Parathyroid adenoma (tissue), 2 donors: Measurements from ENCODE around the gene PPM1H.
"Not testable (repeated sequence)": the region's sequence is repeated elsewhere in the genome, so short reads cannot be mapped to it uniquely, and the experiment has no call there.

Experiments
- H2AFZ ChIP-seq: fragments of 300-600 bp; sonication (generic); one replicate; pipeline ENCODE4 v1.7.0; 2017; ENCODE audit warnings: antibody characterized with exemption, mild to moderate bottlenecking
- H3K27ac ChIP-seq: fragments of 300-600 bp; sonication (generic); one replicate; pipeline ENCODE4 v1.7.0; 2017
- H3K27me3 ChIP-seq: fragments of 300-600 bp; sonication (generic); one replicate; pipeline ENCODE4 v1.7.0; 2017; ENCODE audit warnings: low read length; ENCODE audit not compliant: control insufficient read depth, insufficient read depth
- H3K36me3 ChIP-seq: fragments of 300-600 bp; sonication (generic); one replicate; pipeline ENCODE4 v1.7.0; 2017; ENCODE audit warnings: low read length; ENCODE audit not compliant: control insufficient read depth, insufficient read depth
- H3K4me1 ChIP-seq: fragments of 300-600 bp; sonication (generic); one replicate; pipeline ENCODE4 v1.7.0; 2017; ENCODE audit warnings: control low read depth
- H3K4me2 ChIP-seq: fragments of 300-600 bp; sonication (generic); one replicate; pipeline ENCODE4 v1.7.0; 2017; ENCODE audit warnings: low read length
- H3K4me3 ChIP-seq: fragments of 300-600 bp; sonication (generic); one replicate; pipeline ENCODE4 v1.7.0; 2017; ENCODE audit warnings: low read depth, low read length
- H3K79me2 ChIP-seq: fragments of 300-600 bp; sonication (generic); one replicate; pipeline ENCODE4 v1.7.0; 2017; ENCODE audit warnings: control low read depth
- H3K9ac ChIP-seq: fragments of 300-600 bp; sonication (generic); one replicate; pipeline ENCODE4 v1.7.0; 2017; ENCODE audit warnings: mild to moderate bottlenecking
- H3K9me3 ChIP-seq: fragments of 300-600 bp; sonication (generic); one replicate; pipeline ENCODE4 v1.7.0; 2017; ENCODE audit warnings: low read length; ENCODE audit not compliant: control insufficient read depth
- TF ChIP-seq, protein P1 (sequence below): fragments of 300-600 bp; sonication (generic); IDR thresholded peaks from one replicate; pipeline ENCODE4 v1.7.0; 2017; ENCODE audit warnings: antibody characterized with exemption, mild to moderate bottlenecking
- donor health status: primary hyperparathyroidism.

PPM1H gene

DNA sequence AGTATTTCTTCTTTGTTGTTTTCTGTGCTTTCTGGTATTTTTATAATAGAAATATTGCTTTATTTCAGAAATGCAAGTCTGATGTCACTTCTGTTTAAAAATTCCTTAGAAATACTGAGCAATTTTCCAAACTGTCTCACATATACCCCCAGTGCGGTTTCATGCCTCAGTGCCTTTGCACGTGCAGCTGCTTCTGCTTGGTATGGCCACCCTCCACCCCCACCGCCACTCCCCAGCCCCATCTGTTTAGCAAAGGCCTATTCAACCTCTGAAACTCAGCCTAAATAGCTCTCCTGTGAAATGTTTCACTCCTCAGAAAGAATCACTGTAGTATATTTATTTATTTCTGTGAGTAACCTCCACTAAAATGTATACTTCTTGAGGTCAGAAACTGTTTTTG is 52.3 kb downstream of the PPM1H start:
- H3K27ac ChIP-seq: no peak overlapping the region
- no peak overlapping the region for H2AFZ ChIP-seq
- H3K4me1 ChIP-seq: peaks cover 15% of the 10 kb centered on the region
- H3K9me3 ChIP-seq: no peaks in the 10 kb centered on the region
- H3K4me3 ChIP-seq: no peak overlapping the region
- TF ChIP-seq, protein P1, sequence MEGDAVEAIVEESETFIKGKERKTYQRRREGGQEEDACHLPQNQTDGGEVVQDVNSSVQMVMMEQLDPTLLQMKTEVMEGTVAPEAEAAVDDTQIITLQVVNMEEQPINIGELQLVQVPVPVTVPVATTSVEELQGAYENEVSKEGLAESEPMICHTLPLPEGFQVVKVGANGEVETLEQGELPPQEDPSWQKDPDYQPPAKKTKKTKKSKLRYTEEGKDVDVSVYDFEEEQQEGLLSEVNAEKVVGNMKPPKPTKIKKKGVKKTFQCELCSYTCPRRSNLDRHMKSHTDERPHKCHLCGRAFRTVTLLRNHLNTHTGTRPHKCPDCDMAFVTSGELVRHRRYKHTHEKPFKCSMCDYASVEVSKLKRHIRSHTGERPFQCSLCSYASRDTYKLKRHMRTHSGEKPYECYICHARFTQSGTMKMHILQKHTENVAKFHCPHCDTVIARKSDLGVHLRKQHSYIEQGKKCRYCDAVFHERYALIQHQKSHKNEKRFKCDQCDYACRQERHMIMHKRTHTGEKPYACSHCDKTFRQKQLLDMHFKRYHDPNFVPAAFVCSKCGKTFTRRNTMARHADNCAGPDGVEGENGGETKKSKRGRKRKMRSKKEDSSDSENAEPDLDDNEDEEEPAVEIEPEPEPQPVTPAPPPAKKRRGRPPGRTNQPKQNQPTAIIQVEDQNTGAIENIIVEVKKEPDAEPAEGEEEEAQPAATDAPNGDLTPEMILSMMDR: no peak
- no peaks in the 10 kb centered on the region for H3K27me3 ChIP-seq
- no peak overlapping the region for H3K4me2 ChIP-seq
- H3K36me3 ChIP-seq: no peaks in the 10 kb centered on the region
- H3K9ac ChIP-seq: no peak overlapping the region
- peaks cover 43% of the 10 kb centered on the region for H3K79me2 ChIP-seq

DNA sequence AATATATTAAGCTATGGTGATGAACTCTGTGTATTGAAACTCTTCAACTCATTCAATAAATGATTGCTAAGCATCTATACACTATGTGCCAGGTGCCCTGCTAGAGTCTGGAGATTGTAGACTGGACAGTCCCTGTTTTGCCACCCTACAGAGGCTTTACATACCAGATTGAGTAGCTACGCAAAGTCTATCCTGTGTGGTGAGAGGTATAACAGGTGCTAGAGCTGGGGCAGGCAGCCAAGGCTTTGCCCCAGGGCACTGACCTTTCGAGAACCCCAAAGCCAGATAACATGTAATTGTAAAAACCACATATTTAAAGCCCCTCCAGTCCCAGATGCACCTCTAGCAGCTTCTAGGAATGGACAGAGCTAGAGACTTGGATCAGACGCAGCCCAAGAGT is 52.8 kb downstream of the PPM1H start:
- Histone ChIP-seq H3K27ac (no peak overlapping the region), H3K4me3 (no peak overlapping the region), H3K4me1 (peaks cover 15% of the 10 kb centered on the region), H3K9ac (no peak overlapping the region), H3K4me2 (no peak overlapping the region), H3K27me3 (no peaks in the 10 kb centered on the region), H3K36me3 (no peaks in the 10 kb centered on the region), H3K9me3 (no peaks in the 10 kb centered on the region), H2AFZ (no peak overlapping the region), H3K79me2 (peaks cover 43% of the 10 kb centered on the region)
- TF ChIP-seq, protein P1: no peak

DNA sequence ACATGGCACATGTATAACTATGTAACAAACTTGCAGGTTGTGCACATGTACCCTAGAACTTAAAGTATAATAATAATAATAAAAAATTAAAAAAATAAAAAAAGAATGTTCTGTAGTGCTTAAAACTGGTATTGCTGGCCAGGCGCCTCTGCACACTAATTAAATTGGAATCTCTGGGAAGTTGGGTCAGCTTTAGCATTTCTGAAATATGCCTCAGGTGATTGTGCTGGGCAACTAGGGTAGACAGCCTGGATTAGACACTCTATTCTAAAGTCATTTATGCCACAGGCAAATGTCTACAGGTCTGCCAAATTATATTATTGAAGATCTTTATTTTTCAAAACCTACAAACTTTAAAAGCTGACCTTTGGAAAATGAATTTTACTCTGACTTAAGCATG is 55.3 kb downstream of the PPM1H start:
- no peaks in the 10 kb centered on the region for H3K36me3 ChIP-seq
- peaks cover 48% of the 10 kb centered on the region for H3K79me2 ChIP-seq
- no peak overlapping the region for H2AFZ ChIP-seq
- no peaks in the 10 kb centered on the region for H3K9me3 ChIP-seq
- H3K27ac ChIP-seq: no peak overlapping the region
- no peak overlapping the region for H3K9ac ChIP-seq
- no peaks in the 10 kb centered on the region for H3K27me3 ChIP-seq
- H3K4me3 ChIP-seq: no peak overlapping the region
- TF ChIP-seq, protein P1: no peak
- H3K4me1 ChIP-seq: peaks cover 6% of the 10 kb centered on the region
- no peak overlapping the region for H3K4me2 ChIP-seq

DNA sequence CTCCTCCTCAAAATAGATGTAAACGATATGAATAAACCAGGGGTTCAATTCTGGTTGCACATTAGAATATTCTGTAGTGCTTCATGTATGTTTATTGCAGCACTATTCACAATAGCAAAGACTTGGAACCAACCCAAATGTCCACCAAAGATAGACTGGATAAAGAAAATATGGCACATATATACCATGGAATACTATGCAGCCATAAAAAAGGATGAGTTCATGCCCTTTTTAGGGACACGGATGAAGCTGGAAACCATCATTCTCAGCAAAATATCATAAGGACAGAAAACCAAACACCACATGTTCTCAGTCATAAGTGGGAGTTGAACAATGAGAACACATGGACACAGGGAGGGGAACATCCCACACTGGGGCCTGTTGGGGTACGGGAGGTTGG is 55.7 kb downstream of the PPM1H start:
- H2AFZ ChIP-seq, H3K27ac ChIP-seq, H3K4me1 ChIP-seq, H3K27me3 ChIP-seq, H3K9ac ChIP-seq, H3K4me3 ChIP-seq, H3K9me3 ChIP-seq, H3K36me3 ChIP-seq, H3K4me2 ChIP-seq: not testable (repeated sequence)
- peaks cover 47% of the 10 kb centered on the region for H3K79me2 ChIP-seq

DNA sequence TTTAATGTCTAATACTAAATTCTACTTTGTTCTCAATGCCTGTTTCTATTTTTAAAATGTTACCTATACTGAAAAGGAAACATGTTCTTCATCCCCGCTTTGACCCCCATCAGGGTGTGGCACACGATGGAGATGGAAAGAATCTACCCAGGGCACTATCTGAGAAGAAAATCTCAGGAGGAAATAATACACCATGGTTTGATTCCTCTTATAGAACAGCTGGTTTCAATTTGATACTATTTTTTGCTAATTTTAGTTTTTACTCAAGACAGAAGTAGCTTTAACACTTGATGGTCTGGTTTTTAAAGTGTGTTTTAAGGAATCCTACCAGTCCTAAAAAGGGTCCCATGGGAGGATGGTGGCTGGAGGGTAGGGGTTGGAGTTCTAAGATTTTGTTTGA is 56.7 kb downstream of the PPM1H start:
- TF ChIP-seq, protein P1: no peak
- peaks cover 43% of the 10 kb centered on the region for H3K79me2 ChIP-seq
- no peak overlapping the region for H3K4me2 ChIP-seq
- no peak overlapping the region for H3K27ac ChIP-seq
- H3K27me3 ChIP-seq: no peaks in the 10 kb centered on the region
- no peak overlapping the region for H2AFZ ChIP-seq
- no peak overlapping the region for H3K9ac ChIP-seq
- peaks cover 1% of the 10 kb centered on the region for H3K4me1 ChIP-seq
- H3K9me3 ChIP-seq: no peaks in the 10 kb centered on the region
- no peaks in the 10 kb centered on the region for H3K36me3 ChIP-seq
- H3K4me3 ChIP-seq: no peak overlapping the region
